Body of pancreas (tissue), 4 donors: ENCODE results near the gene VPS45. TPM values are rescaled to one million over a fixed set of nuclear protein-coding genes. Genes with fewer than 3 reads are reported as not detected.
"Not testable (repeated sequence)": the region's sequence is repeated elsewhere in the genome, so short reads cannot be mapped to it uniquely, and the experiment has no call there.

Source experiments
- ATAC-seq: fragments of 150-250 bp; one replicate; pipeline ENCODE4 v1.9.1; 2016
- DNase-seq, 4 donors: peaks; one replicate each; pipeline ENCODE4 v3.0.0-alpha.2; 2019
- H3K27ac ChIP-seq, 4 donors: fragments of 200-600 bp; sonication (generic); 1 replicate in 3 of 4; 2 replicates in 1 of 4; pipeline versions ENCODE4 v1.5.1 to v1.6.1; 2016 to 2019; ENCODE audit warnings: mild to moderate bottlenecking in 1 of 4, mixed read lengths in 1 of 4, moderate library complexity in 1 of 4
- H3K27me3 ChIP-seq, 2 donors: fragments of 200-600 bp; sonication (generic); one replicate each; pipeline ENCODE4 v1.6.0; 2016; ENCODE audit warnings: mild to moderate bottlenecking in 1 of 2
- H3K36me3 ChIP-seq, 2 donors: fragments of 200-600 bp; sonication (generic); replicated peaks in 1 of 2; 2 replicates each; pipeline ENCODE4 v1.5.1; 2016; ENCODE audit warnings: low read depth in 2 of 2; ENCODE audit not compliant: insufficient read depth in 1 of 2
- H3K4me1 ChIP-seq: fragments of 200-600 bp; sonication (generic); one replicate; pipeline ENCODE4 v1.6.0; 2016
- H3K4me3 ChIP-seq, 2 donors: fragments of 200-600 bp; sonication (generic); 1 replicate in 1 of 2; 2 replicates in 1 of 2; pipeline ENCODE4 v1.5.1; 2016 to 2019
- H3K9me3 ChIP-seq, 3 donors: fragments of 200-600 bp; sonication (generic); 1 replicate in 2 of 3; 2 replicates in 1 of 3; pipeline ENCODE4 v1.5.1; 2016
- POLR2A ChIP-seq, 3 donors: fragments of 450-650 bp; IDR thresholded peaks; one replicate each; pipeline ENCODE4 v1.6.1; 2016; ENCODE audit warnings: antibody characterized with exemption in 3 of 3, mild to moderate bottlenecking in 2 of 3
- WGBS, 2 donors: methylation state at CpG; one replicate each; pipeline ENCODE4 v1.1.5; 2017; 5-methylcytosine and 5-hydroxymethylcytosine counted together
- intact Hi-C: fragments of 100-400 bp; cut with DNase I; formaldehyde crosslinking; loops from one replicate; pipeline ENCODE4 v1.15.1; 2023
- total RNA-seq, 2 donors: library from RNA; depleted of rRNA; stranded (reverse); fragments of >200 nt; gene quantifications; one replicate each; pipeline ENCODE4 v1.1.0, GENCODE V29; 2016
- TF ChIP-seq, protein P1 (sequence below), 7 experiments: fragments of 450-650 bp in 4 of 7; fragments of 200-600 bp in 3 of 7; sonication (generic) in 3 of 7; IDR thresholded peaks; one replicate each; pipeline ENCODE4 v1.5.1; 2016 to 2019; ENCODE audit warnings: antibody characterized with exemption in 7 of 7

Gene VPS45
- total RNA-seq, 2 donors from 2014 or later, result 30.9 to 34.3 TPM

GRCh38 chr1:150127464-150127863, 59.9 kb downstream of the VPS45 start:
- intact Hi-C loops, result no loop called here
- Histone ChIP-seq H3K9me3 (no peaks in the 10 kb centered on the region), H3K4me1 (no peaks in the 10 kb centered on the region), H3K4me3 (no peak overlapping the region), H3K27me3 (no peaks in the 10 kb centered on the region), H3K27ac (no peak overlapping the region), H3K36me3 (no peaks in the 10 kb centered on the region)
- DNase-seq, result no peak
- ATAC-seq, result no peak
- no peak for TF ChIP-seq POLR2A (IDR thresholded peaks at IDR 0.05)
- TF ChIP-seq, protein P1, sequence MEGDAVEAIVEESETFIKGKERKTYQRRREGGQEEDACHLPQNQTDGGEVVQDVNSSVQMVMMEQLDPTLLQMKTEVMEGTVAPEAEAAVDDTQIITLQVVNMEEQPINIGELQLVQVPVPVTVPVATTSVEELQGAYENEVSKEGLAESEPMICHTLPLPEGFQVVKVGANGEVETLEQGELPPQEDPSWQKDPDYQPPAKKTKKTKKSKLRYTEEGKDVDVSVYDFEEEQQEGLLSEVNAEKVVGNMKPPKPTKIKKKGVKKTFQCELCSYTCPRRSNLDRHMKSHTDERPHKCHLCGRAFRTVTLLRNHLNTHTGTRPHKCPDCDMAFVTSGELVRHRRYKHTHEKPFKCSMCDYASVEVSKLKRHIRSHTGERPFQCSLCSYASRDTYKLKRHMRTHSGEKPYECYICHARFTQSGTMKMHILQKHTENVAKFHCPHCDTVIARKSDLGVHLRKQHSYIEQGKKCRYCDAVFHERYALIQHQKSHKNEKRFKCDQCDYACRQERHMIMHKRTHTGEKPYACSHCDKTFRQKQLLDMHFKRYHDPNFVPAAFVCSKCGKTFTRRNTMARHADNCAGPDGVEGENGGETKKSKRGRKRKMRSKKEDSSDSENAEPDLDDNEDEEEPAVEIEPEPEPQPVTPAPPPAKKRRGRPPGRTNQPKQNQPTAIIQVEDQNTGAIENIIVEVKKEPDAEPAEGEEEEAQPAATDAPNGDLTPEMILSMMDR (IDR thresholded peaks at IDR 0.05), result no peak

GRCh38 chr1:150127868-150128267, 60.3 kb downstream of the VPS45 start:
- H3K4me1 ChIP-seq, result no peaks in the 10 kb centered on the region
- H3K4me3 ChIP-seq, result no peak overlapping the region
- no peak overlapping the region for H3K27ac ChIP-seq
- TF ChIP-seq, protein P1 (IDR thresholded peaks at IDR 0.05), result no peak
- TF ChIP-seq POLR2A (IDR thresholded peaks at IDR 0.05), result no peak
- no peaks in the 10 kb centered on the region for H3K27me3 ChIP-seq
- H3K9me3 ChIP-seq, result no peaks in the 10 kb centered on the region
- ATAC-seq (no peak), DNase-seq (no peak)
- intact Hi-C loops, result no loop called here
- WGBS, 2 donors, result 93 to 95% methylated on average over 7 of the region's 7 CpGs
- no peaks in the 10 kb centered on the region for H3K36me3 ChIP-seq

DNA sequence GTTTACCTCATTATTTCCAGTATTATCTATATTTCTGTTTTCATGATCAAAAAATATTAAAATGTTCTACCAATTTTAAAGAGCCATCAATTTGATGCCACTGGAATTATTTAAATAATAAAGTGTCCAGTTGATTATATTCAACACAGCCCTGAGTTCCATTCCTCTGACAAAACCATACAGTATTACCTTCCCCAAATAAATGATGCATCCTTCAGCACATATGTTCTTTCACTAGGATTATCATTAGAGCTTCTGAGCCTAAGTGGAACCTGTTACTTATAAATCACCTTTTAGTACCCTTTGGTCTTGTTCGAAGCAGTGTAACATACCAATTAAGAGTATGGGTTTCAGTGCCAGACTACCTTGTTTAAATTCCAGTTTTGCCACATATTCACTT, 64.8 kb downstream of the VPS45 start:
- no peaks in the 10 kb centered on the region for H3K36me3 ChIP-seq
- H3K4me3 ChIP-seq, result no peak overlapping the region
- H3K4me1 ChIP-seq, result no peaks in the 10 kb centered on the region
- H3K27ac ChIP-seq, result no peak overlapping the region
- WGBS, 2 donors, result 95 to 96% methylated on average over 1 of the region's 1 CpG
- no peak for TF ChIP-seq POLR2A (IDR thresholded peaks at IDR 0.05)
- TF ChIP-seq, protein P1 (IDR thresholded peaks at IDR 0.05), result no peak
- no peaks in the 10 kb centered on the region for H3K27me3 ChIP-seq
- intact Hi-C loops, result no loop called here
- no peak for DNase-seq
- H3K9me3 ChIP-seq, result no peaks in the 10 kb centered on the region
- ATAC-seq, result no peak

GRCh38 chr1:150134537-150134936, 67.0 kb downstream of the VPS45 start:
- no peak for DNase-seq
- no peak for TF ChIP-seq POLR2A (IDR thresholded peaks at IDR 0.05)
- TF ChIP-seq, protein P1 (IDR thresholded peaks at IDR 0.05), result no peak
- Histone ChIP-seq H3K4me1 (no peaks in the 10 kb centered on the region), H3K9me3 (no peaks in the 10 kb centered on the region), H3K36me3 (no peaks in the 10 kb centered on the region), H3K4me3 (no peak overlapping the region), H3K27ac (no peak overlapping the region), H3K27me3 (no peaks in the 10 kb centered on the region)
- ATAC-seq, result no peak
- 92 to 94% methylated on average over 1 of the region's 1 CpG for WGBS, 2 donors
- intact Hi-C loops, result no loop called here

- H3K36me3 ChIP-seq, H3K27ac ChIP-seq, H3K9me3 ChIP-seq, ATAC-seq, H3K27me3 ChIP-seq, intact Hi-C loops, DNase-seq, H3K4me3 ChIP-seq, H3K4me1 ChIP-seq: not testable (repeated sequence)
- WGBS, 2 donors, result 96 to 99% methylated on average over 6 of the region's 6 CpGs
Measured at GRCh38 chr1:150135400-150135799, 67.8 kb downstream of the VPS45 start.
